ENCODE results near the gene TMEM245.
A peak's percentile ranks its signal among the peaks of the same experiment; 100 is the strongest.

The TMEM245 gene

DNA sequence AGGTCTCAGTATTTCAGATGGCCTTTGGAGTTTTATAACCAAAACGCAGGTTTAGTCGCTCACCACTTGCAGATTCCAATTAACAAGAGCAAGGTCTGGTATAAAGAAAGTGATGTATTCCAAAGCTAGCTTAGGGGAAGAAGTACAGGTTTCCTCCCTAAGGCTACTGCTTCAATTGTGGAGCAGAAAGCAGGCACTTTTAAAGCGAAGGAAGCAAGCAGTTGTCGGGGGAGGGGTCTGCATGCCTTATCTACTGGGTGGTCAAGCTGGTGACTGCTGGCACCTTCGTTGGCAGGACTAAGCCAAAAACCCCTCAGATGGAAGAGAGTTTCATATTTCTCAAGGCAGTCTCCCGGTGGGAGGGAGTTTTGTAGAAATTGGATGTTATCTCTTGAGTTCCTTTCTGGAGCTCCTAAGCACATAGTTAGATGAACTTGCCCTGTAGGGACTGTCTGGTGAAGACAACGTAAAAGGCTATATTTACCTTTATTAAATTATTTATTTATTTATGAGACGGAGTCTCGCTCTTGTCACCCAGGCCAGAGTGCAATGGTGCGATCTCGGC is 1.6 kb upstream of the TMEM245 start:
- no peak overlapping the region for H3K4me3 ChIP-seq (replicated peaks in 1 of 2; ENCODE audit: low read depth in 2 of 2, low read length in 2 of 2)
- no peak for DNase-seq (ENCODE audit: low read depth in 2 of 2)
- TF ChIP-seq, protein P1, sequence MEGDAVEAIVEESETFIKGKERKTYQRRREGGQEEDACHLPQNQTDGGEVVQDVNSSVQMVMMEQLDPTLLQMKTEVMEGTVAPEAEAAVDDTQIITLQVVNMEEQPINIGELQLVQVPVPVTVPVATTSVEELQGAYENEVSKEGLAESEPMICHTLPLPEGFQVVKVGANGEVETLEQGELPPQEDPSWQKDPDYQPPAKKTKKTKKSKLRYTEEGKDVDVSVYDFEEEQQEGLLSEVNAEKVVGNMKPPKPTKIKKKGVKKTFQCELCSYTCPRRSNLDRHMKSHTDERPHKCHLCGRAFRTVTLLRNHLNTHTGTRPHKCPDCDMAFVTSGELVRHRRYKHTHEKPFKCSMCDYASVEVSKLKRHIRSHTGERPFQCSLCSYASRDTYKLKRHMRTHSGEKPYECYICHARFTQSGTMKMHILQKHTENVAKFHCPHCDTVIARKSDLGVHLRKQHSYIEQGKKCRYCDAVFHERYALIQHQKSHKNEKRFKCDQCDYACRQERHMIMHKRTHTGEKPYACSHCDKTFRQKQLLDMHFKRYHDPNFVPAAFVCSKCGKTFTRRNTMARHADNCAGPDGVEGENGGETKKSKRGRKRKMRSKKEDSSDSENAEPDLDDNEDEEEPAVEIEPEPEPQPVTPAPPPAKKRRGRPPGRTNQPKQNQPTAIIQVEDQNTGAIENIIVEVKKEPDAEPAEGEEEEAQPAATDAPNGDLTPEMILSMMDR (IDR thresholded peaks at IDR 0.05; ENCODE audit: low read depth, low read length), result no peak

DNA sequence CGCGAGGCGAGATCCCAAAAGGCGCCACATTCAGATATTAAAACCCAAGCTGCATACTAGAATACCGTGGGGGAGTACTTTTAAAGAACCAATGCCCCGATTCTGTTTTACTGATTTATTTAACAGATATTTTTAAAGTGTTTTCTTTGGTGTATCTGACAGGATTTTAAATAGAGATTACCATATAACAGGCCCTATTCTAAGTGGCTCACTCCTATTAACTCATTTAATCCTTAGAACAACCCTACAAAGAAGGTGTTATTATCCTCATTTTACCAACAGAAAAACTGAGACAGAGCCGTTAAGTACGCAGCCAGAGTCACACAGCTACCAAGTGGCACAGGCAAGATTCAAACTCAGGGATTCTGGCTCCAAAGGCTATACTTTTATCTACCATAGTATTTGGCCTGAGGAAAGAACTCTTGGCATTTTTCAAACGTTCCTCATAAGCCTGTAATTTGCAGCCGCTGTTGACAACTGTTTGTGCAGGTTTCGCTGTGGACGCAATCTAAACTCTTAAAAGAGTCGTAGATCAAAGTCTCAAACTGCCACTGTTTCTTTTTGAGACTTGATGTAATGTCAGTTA is 550 bp upstream of the TMEM245 start:
- TF ChIP-seq, protein P1 (IDR thresholded peaks at IDR 0.05; ENCODE audit: low read depth, low read length), result no peak
- no peak overlapping the region for H3K4me3 ChIP-seq (replicated peaks in 1 of 2; ENCODE audit: low read depth in 2 of 2, low read length in 2 of 2)
- no peak for DNase-seq (ENCODE audit: low read depth in 2 of 2)

DNA sequence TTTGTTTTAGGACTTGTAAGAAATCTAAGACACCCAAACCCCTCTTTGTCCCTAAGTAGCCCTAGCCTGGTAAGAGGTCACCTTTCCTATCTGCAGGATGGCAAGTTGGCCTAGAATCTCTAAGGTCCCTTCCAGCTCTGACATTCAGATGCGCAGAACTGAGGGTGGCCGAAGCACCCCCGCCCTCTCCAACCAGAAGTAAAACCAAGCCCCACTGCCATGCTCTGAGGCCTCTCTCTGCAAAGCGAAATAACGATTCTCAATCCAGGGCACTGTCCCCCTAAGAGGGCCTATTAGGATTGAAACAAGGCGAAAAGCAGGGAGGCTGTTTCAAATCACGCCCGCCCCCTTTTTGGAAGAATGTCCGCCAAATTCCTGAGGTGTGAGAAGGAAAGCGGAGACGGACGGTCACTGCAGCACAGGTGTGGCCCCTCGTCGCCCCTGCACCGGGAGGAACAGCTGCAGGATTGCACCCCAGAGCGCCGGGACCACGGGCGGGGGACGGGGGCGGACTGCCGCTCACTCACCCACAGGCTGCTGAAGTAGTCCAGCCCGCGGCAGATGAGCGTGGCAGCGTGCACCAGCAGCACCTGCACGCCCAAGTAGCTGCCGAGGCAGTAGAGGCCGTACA is 824 bp downstream of the TMEM245 start:
- TF ChIP-seq, protein P1 (IDR thresholded peaks at IDR 0.05; ENCODE audit: low read depth, low read length), result no peak
- peak in 1 of 2 donors; percentile 26 for DNase-seq (ENCODE audit: low read depth in 2 of 2)
- peak overlapping the region; percentile 88 to 93 for H3K4me3 ChIP-seq (replicated peaks in 1 of 2; ENCODE audit: low read depth in 2 of 2, low read length in 2 of 2)

DNA sequence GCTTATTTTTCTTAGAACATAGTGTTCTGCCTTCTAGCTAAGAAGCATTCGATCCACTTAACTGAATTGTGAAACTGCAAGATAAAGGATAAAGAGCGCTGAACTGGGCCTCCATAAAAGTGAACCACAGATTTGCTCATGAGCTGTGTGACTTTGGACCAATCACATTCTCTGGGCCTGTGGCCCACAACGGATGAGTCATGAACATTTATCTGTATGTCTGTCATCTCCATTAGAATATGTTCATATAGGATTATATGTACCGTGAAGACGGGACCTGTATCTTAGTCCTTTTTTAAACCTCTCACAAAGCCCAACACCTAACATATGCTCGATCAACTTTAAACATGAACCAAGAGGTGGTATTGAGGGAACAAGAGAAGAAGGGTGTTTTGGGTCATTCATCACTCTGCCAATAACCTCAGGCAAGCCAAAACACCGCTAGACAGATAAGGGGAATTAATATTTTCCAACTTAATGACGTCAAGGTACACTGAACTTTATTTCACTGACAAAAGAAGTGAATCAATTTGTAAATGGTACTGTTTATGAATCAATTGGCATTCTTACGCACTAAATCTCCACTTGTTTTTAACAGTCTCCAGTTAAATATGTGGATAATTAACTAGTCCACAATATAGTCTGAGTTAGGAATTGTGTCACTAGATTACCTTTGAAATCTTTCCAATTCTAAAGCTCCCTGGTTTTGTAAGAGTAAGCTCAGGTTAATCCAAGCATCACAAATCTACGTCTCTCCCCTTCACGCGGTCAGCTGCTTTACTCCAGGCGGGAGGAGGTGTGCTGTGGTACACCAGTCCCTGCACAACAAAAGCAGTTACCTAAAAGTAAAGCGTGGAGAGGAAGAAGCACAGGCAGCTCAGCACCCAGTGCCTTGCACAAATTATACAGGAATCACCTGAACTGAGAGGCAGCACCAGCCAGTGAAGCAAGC is 1.6 kb downstream of the TMEM245 start:
- H3K4me3 ChIP-seq (replicated peaks in 1 of 2; ENCODE audit: low read depth in 2 of 2, low read length in 2 of 2), result peak overlapping the region; percentile 88 to 93
- DNase-seq (ENCODE audit: low read depth in 2 of 2), result peak; percentile 93 to 94
- TF ChIP-seq, protein P1 (IDR thresholded peaks at IDR 0.05; ENCODE audit: low read depth, low read length), result no peak

DNA sequence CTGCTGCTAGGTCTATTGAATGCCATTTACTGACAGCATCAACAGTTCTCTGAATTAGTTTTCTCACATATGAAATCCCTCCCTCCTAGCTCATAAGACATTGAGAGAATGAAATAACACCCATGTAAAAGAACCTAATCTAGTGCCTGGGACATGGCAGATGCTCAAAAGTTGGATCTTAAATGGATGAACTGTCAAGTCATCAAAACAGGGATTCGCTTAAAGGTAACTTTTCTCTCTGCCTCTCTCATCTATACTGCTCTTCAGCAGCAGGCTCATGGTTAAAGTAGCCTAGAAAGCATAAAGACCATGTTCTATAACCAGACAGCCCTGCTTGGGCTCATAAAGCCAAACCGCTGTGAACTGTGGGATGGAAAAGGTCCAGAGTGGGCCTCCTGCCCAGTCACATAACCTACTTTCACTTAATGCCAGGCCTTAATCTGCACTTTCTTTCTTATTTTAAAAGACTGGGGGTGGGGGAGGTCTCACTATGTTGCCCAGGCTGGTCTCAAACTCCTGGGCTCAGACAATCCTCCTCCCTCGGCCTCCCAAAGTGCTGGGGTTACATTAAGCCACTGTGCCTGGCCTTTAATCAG is 3.7 kb downstream of the TMEM245 start:
- TF ChIP-seq, protein P1 (IDR thresholded peaks at IDR 0.05; ENCODE audit: low read depth, low read length), result no peak
- DNase-seq (ENCODE audit: low read depth in 2 of 2), result peak in 1 of 2 donors; percentile 71
- H3K4me3 ChIP-seq (replicated peaks in 1 of 2; ENCODE audit: low read depth in 2 of 2, low read length in 2 of 2), result no peak overlapping the region

DNA sequence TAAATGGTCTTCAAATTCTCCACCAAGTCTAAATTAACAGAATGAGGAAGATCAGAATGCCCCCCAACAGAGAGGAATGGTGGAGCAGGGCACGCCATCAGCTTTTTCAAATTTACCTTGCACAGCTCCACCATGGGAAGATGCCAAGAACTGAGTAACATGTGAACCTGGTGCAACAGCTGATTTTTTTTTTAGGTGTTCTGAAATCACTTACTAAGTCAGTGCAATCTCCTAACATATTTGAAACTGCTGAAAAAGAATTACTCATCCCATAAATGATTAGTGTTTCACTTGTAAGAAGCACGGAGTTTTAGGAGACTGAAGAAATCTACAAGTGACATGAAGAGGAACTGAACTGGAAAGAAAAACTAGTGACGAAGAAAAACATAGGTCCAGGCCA is 5.1 kb downstream of the TMEM245 start:
- TF ChIP-seq, protein P1 (IDR thresholded peaks at IDR 0.05; ENCODE audit: low read depth, low read length), result no peak
- DNase-seq (ENCODE audit: low read depth in 2 of 2), result peak in 1 of 2 donors; percentile 72
- no peak overlapping the region for H3K4me3 ChIP-seq (replicated peaks in 1 of 2; ENCODE audit: low read depth in 2 of 2, low read length in 2 of 2)

All from cardiac fibroblast (primary cell).